CMK (cell line): ENCODE measurements around the gene PTPRK.

ENCODE experiments used
- DNase-seq: peaks from one replicate; pipeline ENCODE4 v3.0.0-alpha.2; 2010; ENCODE audit warnings: low read depth

The PTPRK gene

DNA sequence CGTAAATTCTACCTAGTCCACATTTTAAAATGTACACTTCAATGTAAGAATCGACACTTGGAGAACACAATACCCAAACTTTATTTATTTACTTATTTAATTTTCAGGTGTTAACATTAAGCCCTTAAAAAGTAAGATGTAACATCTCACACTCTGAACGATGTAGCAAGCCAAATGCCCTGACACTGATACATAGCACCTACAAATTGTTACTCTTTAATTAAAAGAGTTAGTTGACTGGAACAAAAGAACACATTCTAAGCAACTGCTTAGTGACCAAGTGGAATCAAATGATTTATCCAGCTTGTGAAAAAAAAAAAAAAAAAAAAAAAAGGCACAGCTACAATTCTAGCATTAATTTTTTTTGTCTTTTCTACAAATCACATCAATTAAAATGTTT, 327.4 kb downstream of the PTPRK start:
- DNase-seq: no peak

DNA sequence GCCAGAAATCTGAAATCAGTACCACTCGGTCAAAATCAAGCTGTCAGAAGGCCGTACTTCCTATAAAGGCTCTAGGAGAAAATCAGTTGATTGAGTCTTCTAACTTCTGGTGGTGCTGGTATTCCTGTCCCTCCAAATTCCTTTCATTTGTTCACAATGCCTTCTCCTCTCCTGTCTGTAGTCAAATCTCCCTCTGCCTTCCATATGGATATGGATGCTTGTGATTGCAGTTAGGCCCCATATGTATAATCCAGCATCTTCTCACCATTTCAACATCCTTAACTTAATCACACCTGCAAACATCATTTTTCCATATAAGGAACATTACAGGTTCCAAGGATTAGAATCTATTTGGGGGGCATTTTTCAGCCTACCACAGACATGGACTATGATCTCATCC, 331.7 kb downstream of the PTPRK start:
- no peak for DNase-seq

DNA sequence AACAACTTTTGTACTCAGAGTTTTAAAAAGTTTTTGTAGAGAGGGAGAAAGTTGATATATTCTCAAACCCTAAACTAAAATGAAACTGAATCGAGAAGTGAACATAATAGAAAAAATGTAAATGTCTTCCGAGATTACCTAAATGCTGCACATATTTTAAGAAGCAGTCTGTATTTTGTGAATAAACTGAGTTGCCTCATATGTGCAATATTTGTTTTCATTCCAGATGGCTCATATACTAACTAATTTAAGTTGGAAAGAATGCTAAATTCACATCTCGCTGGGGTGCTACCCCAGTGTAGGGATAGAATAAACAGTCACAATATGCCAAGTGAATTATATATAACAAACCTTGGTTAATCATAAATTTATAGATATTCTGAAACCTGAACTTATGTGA, 333.7 kb downstream of the PTPRK start:
- no peak for DNase-seq

DNA sequence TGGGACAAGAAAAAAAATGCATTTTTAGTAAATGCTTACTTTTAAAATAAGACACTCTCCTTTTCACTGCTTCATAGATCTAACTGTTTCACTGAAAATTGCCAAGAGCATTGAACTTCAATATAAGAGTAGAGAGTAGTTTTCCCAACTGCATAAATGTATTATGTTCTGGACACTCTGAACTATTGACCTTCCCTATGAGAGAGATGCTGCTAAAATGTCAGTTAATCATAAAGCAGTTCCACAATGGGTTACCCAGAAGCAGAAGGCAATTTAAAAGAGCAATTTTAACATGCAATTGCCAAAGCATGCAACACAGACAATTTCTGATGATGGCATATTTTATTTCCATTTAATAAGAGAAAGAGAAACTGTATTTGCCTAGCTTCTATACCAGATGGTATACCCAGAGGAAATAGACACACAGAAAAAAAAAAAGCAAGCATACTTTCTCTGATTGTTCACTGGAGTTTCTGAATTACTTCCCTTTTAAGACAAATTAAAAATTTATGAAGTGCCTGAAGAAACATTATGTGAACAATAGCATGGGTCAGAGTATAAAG, 340.4 kb downstream of the PTPRK start:
- DNase-seq: no peak

DNA sequence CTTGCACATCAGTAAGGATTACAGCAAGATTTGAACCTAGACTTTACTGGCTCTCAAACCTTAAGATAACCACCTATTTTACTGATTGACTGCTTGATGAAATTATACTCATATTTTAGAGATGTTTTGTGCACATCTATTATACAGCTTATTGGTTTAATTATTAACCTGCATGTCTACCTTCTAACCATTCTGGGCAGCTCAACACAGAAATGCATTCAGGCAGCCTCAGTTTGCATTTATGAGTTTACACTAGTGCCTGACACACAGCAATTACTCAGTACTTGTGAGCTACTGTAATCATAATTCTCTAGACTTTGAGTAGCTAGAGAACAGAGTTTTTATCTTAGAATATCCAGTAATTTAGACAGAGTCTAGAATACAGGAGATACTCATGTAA, 345.7 kb downstream of the PTPRK start:
- DNase-seq: no peak

DNA sequence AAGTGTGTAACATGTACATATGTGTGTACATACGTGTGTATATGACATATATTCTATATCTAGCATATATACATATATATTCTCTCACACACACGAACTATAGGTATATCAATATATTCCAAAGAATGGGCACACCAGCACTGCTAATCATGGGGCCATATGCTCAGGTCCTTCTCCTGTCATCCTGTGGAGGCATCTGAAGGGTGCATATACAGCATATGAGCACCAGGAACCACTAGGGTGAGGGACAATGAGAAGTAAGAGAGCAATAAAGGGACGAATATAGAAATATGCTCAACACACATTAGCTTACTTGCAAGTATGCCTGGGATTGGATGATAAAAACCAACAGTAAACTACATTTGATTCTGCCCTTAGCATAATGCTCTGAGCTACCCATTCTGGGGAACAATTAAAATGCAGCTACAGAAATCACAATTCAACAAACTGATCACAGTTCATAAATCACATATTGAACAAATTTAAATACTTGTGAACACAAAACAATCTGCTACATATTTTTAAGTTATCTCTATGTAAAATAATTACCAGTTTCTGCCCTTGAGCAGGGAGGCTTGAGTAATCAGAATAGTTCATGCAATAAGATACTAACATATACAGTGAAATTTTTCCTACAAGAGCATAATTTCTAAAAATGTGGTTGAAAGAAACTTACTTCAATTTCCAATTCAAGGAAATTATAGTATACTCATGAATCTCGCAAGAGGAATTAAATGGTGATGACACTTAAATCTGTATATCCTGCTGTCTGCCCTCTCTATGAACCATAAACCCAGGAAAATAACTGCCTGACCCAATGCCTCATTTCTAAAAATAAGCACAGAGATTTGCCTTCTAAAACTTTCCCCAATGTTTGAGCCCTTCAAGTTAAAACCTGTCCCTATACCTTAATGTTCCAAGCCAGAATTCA, 347.4 kb downstream of the PTPRK start:
- DNase-seq: no peak

DNA sequence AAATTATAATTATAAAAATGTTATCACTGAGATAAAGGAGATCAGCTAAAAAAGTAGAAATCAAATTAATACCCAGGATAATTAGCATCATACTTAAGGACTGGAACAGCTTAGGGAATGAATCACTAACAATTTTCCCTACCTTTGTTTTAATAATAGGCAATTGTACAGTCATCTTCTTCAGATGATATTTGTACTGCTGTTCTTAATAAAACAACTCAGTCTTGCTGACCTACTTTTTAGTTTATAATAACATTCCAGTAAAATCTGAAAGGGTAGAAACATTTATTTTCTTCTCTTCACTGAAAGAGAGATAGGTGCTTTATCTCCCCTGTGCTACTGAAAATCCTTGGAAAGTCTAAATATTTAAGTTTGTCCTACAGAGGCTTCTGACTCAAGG, 348.3 kb downstream of the PTPRK start:
- DNase-seq: no peak

DNA sequence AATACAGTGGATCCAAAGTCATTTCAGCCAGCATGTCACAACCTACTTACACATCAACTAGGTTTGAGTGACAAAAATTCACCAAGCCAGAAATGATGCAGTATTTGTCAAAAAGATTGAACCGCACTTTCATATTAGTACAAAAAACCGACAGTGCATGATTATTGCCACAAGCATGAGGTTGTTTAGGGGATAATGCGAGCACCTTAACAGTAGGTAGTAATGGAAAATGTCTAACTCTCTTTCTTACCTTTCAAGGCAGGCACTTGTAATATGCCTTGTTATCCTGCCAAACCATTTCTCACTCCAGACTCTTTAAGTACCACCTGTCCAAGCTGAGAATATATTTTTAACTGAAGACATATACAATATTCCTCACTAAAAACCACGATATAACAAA, 349.2 kb downstream of the PTPRK start:
- no peak for DNase-seq

DNA sequence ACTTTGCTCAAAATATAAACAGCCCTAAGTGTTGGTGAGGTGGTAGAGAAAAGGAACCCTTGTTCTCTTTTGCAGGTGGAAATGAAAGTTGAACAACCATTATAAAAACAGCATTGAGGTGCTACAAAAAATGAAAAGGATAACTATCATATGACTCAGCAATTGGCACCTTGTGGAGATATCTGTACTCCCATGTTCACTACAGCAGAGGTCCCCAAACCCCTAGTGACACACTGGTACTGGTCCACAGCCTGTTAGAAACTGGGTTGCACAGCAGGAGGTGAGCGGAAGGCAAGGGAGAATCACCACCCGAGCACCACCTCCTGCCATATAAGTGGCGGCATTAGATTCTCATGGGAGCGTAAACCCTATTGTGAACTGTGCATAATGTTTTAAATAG, 352.2 kb downstream of the PTPRK start:
- no peak for DNase-seq

DNA sequence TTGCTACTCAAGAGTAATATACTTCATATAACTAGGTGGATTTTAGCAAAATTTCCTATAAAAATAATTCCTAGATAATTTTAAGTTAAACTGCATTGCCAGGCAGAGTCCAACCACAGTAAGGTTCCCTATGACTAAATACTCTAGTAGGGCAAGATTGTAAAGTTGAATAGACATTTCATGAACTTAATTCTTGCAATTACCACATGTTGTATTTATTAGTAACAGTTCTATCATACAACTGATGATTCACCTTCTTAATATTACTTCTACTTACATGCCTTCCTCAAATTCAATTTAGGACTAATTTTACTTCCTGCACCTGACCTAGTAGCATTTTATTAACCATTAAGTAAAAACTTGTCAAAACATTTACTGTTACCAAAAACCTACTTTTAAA, 352.8 kb downstream of the PTPRK start:
- no peak for DNase-seq

DNA sequence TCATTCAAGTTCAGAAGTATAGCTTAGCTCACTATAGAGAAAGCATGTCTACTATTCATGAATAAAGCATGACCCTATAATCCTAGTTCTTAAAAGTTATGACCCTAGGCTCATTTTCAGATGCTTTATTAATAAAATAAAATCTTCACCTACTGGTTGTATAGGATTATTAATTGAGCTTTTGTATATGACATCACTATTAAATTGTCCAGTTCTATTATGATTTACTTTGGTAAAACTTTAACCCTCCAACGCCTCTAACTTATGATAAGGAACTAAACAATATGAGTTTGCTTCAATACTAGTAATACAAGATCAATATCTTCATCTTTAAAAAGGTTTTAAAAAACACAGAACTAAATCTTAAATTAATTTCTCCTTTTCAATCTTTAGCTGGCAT, 356.1 kb downstream of the PTPRK start:
- no peak for DNase-seq

DNA sequence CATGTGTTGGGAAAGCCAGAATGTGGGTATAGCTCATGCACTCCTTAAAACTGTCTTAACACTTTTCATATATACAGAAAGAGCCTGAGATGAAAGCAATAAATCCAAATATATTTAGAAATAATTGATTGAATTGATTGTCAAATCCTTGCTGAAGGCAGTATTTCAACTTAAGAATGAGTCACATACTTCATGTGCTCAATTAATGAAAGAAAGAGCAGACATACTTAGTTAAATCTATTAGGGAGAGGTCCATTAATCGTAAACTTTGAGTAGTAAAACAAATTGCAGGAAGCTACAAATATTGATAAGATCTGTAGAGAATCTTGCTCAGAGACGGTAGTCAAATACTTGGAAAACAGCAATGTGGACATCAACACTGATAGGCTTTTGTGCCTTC, 358.0 kb downstream of the PTPRK start:
- DNase-seq: no peak

DNA sequence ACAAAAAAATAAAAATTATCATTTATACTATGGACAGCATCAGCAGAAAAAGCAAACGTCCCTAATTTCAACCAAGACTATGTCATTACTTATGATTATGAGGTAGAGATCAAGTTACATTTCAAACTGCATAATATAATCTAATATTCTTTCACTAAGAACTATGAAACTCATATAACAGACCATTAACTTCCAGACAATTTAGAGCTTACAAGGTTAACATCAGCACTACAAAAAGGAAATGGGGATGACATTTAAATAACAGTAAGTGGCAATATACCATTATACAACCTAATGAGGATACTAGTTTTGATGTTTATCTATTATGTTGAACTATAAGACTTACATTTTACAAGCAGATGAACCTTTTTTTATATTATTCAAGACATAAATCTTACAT, 358.6 kb downstream of the PTPRK start:
- no peak for DNase-seq

DNA sequence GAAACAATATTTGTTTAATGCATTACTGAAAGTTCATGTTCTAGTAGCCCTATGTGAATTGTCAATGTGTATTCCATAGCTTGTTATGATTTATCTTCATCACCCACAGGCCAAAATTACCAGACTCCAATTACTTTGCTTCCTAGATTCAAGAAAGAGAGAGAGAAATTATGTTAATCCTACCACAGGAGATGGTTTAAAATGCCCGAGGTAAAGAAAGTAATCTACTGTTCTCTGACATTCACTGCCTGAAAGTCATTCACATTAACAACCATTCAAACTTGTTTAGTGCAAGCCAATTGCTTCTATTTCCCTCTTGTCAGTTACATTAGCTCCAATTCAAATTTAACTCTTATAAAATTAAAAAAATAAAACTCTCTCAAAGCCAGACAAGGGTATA, 359.1 kb downstream of the PTPRK start:
- DNase-seq: no peak

DNA sequence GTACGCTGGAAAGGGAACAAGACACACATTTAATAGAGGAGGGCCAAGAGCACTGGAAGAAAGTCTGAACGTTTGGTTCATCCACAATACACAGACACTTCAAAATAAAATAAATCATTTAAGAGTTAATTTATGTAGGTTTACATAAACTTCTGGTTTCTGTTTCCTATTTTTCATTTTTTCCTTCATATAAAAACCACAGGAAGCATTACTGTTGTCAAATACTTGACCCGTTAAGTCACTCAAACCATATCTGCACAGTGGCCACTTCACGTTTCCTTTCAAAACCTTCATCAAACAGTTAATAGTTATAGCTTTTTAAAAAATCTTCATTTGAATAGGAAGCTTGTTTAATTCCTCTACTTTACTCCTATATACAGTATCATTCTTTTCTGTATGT, 361.9 kb downstream of the PTPRK start:
- DNase-seq: no peak

DNA sequence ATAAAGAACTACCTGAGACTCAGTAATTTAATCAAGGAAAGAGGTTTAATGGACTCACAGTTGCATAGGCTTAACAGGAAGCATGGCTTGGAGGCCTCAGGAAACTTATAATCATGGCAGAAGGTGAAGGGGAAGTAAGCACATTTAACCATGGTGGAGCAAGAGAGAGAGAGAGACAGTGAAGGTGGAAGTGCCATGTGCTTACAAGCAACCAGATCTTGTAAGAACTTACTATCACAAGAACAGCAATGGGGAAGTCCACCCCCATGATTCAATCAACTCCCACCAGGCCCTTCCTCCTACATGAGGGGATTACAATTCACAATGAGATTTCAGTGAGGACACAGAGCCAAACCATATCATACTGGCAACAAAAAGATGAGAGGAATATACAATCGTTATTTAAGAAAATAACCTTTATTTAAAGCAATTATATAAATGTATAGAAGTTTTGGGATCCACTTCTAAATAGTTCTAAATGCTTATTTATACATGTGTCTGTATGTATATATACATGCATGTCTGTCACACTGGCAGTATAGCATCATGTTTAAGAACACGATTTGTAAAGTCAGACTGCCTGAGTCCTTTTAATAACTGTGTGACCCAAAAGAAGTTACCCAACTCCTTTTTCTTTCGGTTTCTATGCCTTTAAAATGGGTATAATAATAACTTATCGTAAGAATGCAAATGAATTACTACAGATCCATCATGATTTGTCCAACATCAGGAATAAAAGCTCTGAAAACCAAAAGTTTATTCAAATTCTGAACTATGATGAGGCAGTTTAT, 363.9 kb downstream of the PTPRK start:
- DNase-seq: peak; percentile 9

DNA sequence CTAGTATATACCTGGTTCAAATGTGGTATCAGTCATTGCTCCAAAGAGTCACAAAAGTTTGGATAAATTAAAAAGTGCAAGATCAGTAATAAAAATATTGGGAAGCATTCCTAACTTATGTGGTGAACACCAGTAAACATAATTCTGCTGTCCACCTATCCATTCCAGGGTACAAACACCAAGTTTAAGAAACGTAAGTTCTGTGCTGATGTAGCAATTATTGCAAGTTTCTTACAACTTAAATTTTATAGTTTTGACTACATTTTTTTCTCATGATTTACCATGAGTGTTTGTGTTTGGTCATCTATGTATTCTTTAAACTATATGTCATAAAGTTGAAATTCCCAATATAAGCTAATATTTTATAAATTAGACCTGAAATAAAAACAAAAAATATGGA, 364.6 kb downstream of the PTPRK start:
- no peak for DNase-seq

DNA sequence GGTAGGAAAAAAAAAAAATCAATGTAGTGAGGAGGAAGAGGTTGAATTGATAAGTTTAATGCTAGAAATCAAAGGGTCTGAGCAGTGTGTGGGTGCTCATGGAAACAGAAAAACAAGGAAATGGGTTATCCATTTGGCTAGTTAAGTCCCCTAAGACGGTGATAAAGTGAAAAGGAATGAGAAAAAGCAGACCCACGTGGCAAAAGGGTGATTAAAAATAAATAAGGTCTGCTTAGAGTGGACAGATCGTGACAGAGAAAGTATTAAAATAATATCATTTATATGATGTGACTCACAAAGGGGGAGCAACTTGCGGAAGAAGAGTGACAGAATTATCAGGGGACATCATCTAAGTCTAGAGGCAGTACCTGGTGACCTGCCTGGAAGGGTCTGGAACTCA, 367.8 kb downstream of the PTPRK start:
- DNase-seq: no peak

DNA sequence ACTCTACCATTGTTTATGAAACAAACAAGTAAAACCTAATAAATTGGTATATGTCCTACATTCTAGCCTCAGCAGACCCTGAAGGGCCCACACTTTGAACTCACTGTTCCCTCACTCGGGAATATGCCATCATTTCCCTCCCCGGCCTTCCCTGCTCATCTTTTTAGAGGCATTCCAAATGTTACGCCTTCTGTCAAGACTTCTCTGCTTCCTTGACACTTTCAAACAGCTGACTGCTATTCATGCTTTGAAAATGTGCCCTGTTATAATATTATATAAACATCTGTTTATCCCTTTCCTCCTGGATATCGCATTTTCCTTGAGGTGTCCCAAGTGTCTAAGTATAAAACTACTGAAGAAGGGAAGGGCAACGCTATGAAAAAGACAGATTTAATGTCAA, 370.0 kb downstream of the PTPRK start:
- DNase-seq: no peak

DNA sequence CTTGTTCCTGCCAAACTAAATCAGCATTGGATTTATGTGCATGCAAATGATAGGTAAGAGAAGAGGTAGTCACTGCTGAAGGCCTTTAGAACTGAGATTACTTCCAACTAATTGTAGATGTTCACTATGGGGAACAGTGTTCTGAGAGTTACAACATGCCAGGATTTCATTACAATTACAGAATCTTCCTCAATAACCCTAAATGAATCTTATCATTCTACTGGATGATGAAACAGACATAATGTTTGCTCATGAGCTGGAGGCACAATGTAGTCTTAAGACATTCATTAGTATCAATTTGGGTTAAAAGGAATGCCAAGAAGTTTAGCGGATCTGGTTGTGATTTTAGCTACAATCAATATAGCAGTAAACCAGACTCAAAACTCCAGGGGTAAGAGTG, 370.6 kb downstream of the PTPRK start:
- DNase-seq: no peak

DNA sequence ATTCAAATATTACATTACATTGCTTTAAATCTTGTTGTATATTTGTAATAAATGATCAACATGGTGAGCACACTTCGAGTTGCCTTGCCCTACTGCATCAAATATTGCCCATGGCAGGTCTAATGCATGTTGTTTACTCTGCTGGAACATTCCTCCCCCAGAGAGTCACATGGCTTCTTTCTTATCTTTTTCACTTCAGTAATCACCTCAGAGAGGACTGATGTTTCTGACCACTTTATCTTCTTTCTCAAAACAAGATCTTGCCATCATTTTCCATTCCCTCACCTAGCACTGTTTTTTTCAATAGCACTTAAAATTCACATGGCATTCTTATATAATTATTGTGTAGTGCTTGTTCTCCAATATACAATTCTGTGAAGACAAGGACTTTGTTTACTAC, 376.1 kb downstream of the PTPRK start:
- no peak for DNase-seq

DNA sequence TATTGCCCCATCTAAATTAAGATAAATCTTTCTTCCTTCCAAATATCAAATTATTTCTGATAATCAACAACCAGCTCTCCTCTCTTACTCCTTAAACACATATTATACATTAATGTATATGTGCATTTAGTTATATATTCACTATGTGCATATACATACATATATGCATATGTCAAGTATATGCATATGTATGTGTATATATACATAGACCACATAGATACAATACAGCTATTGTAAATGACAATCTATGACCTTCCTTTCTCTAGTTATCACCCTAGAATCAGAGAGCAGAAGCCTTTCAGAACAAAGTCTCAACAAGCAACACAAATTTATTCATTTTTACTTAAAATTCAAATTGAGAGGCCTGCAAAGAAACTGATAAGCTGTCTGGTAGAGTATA, 378.5 kb downstream of the PTPRK start:
- no peak for DNase-seq

DNA sequence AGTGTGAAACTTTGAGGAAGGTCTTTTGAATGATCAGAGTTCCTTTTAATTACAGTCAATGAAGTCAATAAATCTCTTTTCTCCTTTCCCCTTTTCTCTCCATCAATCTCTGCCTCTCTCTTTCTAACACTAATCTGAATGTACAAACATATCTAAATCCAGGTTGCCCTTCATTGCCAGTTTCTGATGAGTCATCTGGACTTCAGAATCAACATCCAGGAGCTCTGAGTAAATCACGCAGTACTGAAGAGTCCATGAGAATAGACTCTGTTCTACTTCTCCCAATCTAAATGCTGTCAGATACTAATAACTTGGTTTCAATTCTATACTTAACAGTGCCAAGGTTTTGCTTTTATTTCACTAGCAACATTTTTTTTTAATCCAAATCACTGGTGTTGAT, 380.9 kb downstream of the PTPRK start:
- no peak for DNase-seq
